HAP-1 (cell line): ENCODE results near the gene PIGN.

Experiments
- DNase-seq, 2 experiments: peaks; one replicate each; pipeline ENCODE4 v3.0.0-alpha.2; 2016 to 2020; ENCODE audit warnings: low spot score in 2 of 2
- H3K27me3 ChIP-seq: fragments of 250-450 bp; sonication (Bioruptor Pico); 2 replicates; pipeline ENCODE4 v1.5.1; 2020; ENCODE audit warnings: low read depth, mild to moderate bottlenecking, moderate library complexity
- H3K36me3 ChIP-seq: fragments of 250-450 bp; sonication (Bioruptor Pico); replicated peaks from 2 replicates; pipeline ENCODE4 v1.5.1; 2020; ENCODE audit warnings: mild to moderate bottlenecking
- H3K4me1 ChIP-seq: fragments of 250-450 bp; sonication (Bioruptor Pico); 2 replicates; pipeline ENCODE4 v1.5.1; 2020; ENCODE audit warnings: mild to moderate bottlenecking
- H3K4me3 ChIP-seq: fragments of 250-450 bp; sonication (Bioruptor Pico); 2 replicates; pipeline ENCODE4 v1.5.1; 2020; ENCODE audit warnings: mild to moderate bottlenecking, moderate library complexity
- H3K9me3 ChIP-seq: fragments of 250-450 bp; sonication (Bioruptor Pico); 2 replicates; pipeline ENCODE4 v1.5.1; 2020; ENCODE audit warnings: mild to moderate bottlenecking, moderate library complexity
- in situ Hi-C: fragments of 300-500 bp; cut with MboI; formaldehyde crosslinking; loops from 3 replicates; pipeline ENCODE4 v1.14.3; 2020; ENCODE audit warnings: low sequenced_read_pairs, inconsistent platforms, mixed read lengths

PIGN gene

DNA sequence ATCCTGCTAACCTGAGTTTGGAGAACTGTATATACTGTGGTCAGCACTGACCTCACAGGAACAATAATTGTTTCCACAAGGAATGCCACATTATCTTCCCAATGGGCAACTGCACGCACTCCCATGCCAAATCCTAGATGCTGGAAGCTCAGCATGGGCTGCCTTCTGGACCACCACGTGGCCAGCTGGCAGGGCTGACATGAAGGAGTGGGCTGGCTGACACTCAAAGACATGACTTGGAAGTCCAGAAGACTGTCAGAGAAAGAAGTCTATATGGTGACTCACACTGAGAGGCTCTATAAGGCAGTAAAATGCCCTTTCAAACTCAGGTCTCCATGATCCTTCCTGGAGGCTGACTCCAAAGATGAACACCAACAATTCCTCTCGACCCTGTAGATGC, 195.7 kb downstream of the PIGN start:
- Histone ChIP-seq H3K36me3 (no peaks in the 10 kb centered on the region), H3K9me3 (no peaks in the 10 kb centered on the region), H3K4me1 (no peaks in the 10 kb centered on the region; the same call in 1 of the 2 replicates), H3K4me3 (no peak overlapping the region), H3K27me3 (no peaks in the 10 kb centered on the region)
- no peak for DNase-seq
- in situ Hi-C loops, result no loop called here
